Activated CD4-positive, alpha-beta T cell treated with anti-CD3 and anti-CD28 coated beads, Interleukin-2, Interleukin-4, amounts not matched to agents 100 ng/mL and 50 ng/mL, durations not matched to agents 16 hours and 8 hours (primary cell): ENCODE measurements around the gene SLIRP.
"Not testable (repeated sequence)": the region's sequence is repeated elsewhere in the genome, so short reads cannot be mapped to it uniquely, and the experiment has no call there.

ENCODE experiments used
- DNase-seq: peaks from one replicate; pipeline ENCODE4 v3.0.0-alpha.2; 2020; ENCODE audit warnings: low spot score

SLIRP gene

DNA sequence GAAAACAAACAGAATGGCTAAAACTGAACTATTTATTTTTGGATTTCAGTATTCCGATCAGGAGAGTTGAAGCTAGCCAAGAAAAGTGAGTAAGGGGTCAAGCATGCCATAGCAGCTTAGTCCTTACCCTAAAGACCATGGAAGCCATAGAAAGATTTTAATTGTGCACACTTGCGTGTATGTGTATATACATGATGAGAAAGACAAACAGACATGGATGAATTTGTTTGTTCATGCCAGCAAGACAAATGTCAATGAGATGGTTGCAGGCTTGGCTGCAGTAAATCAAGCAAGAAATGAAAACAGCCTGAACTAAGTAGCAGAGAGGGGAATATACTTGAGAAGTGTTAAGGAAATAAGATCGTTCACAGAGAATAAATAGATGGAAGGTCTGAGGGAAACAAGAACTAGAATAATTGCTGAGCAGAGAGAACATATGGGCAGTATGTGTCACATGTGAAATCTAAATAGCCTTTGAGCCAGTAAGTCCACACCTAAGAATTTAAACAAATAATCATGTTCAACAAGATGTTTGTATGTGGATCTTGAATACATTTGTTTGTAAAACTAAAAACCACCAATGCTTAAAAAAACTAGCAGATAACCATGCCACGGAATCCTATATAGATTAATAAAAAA lies 38.3 kb downstream of the SLIRP start:
- no peak for DNase-seq

DNA sequence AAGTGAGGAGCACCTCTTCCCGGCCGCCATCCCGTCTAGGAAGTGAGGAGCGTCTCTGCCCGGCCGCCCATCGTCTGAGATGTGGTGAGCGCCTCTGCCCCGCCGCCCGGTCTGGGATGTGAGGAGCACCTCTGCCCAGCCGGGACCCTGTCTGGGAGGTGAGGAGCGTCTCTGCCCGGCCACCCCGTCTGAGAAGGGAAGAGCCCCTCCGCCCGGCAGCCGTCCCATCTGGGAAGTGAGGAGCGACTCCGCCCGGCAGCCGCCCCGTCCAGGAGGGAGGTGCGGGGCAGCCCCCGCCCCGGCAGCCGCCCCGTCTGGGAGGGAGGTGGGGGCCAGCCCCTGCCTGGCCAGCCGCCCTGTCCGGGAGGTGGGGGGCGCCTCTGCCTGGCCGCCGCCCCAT lies 39.5 kb downstream of the SLIRP start:
- not testable (repeated sequence) for DNase-seq

DNA sequence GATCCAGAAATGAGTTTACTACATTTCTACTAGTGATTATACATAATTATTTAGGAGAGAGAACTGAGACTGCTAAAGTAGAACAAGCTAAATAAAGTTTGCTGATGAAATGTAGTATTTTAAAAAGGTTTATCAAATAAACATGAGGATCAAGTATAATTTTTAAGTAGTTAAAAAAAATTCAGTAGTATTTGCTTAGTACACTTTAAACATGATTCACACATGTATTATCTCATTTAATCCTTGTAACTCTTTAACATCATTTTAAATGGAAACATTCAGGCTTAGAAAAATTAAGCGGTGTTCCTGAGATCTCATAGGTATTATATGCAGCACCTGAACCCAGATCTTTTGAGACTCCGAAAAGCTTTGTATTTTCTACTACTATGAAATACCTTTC lies 44.4 kb downstream of the SLIRP start:
- DNase-seq, result no peak

DNA sequence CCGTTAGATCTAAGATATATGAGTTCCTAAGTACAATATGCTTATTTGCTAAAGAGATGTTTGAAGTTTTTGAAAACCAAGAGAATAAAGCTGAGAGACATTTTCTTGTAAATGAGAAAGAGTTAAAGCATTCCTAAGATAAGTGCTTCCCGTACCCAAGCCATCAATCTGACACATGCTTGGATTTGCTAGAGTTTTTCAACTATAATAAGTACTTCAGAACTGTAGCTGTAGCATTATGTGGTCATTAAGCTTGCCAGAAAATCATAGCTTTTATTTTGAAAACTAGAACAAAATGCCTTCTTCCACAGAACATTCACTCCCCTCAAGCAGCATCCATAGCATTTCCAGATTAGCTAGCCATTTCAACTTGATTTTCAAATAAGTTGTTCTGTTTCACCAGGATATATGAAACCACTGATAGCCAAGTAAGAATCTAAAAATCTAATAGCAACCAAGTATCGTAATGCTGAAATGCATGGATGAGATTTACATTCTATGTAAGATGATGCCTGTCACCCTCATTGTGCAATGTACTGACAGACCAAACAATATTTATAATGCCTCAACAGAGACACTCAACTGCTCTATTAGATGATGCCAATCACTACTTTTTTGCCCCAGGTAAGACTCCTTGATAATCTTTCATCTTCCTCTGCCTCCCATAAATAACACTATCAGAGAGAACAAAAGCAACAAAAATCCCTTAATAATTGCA lies 45.1 kb downstream of the SLIRP start:
- DNase-seq, result no peak

DNA sequence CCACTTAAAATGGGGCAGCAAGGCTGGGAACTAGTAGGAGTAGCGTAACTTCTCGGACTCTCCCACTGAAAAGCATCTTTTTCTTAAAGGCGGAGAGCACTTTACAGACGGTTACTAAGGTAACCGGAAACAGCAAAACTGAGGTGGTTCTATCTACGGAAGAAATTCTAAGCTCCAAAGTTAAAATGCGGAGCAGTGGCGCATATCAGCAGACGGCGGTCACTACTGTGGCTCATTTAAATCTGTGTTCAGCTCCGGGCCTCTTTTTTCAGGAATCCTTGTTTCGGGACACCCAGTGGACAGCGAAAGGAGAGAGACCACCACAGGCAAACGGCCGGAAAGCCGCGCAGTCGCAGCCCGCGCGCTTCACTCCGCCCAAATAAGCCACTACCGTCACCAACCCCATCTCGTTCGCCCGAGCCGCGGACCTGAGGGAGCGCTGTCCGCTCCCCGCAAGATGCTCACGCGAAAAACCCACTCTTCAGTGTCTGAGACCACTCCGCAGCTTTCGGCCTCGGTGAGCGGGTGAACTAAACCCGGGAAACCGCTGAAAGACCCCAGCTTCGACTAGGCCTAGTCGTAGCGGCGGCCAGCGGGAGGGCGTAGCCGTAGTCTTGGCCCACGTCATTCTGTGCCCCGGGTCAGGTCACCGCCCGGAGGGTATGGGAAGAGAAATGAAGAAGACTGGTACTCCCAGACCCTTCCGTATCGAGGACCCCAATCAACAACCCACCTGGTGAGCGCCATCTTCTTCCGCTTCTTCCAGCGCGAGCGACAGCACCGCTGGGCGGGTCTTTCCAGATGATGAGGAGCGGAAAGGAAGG lies 52.7 kb downstream of the SLIRP start, which contains the start of gene SNW1:
Gene SNW1 (minus strand): TSS at position 776 of the 824 bp plus-strand sequence. CDS start 29 bp downstream, at position 747.
- DNase-seq, result peak; percentile 95

DNA sequence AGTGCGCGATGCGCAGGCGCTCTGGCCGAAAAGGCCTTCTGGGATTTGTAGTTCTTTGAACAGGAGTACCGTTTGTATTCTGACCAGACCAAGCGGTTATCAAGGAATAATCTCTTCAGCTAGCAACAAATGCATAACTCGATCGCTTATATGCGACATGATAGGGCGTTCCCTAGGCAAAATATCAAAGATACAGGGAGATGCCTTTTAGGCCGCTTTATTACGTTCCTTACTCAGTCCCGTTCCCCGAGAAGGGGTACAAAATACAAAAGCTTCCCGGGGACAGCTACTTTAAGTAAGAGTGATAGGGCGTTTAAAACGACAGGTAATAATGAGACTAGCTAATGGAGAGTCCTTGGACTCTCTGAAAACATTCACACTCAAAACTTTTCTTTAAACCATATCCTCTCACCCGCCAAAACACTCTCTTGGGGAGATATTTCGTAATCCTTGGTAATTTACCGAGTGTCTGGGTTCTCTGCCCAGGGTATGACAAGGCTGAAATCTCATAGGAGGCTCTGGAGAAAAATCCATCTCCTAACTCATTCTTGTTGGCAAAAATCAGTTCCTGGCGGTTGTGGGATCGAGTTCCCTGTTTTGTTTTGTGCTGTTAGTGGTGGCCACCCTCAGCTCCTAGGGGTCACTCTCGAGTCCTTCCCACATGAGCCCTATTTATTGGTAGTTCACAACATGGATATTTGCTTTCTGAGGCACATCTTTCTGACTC lies 53.5 kb downstream of the SLIRP start:
- peak; percentile 11 for DNase-seq

DNA sequence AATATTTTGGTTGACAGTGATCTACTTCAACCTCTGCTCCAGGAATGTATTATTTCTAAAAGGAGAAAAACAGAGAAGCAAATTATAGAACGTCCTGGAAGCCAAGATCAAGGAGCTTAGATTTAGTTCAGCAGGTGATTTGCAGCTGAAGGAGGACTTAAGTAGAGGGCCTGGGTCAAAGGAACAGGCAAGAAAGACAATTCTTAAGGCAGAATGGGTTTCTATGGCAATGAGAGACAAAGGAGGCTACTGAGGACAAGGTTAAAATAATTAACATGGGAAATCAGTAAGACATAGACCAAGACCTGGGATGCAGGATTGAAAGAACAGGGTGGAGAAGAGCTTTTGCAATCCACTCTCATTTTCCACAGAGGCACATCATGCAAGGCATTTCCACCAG lies 55.4 kb downstream of the SLIRP start:
- DNase-seq, result no peak

DNA sequence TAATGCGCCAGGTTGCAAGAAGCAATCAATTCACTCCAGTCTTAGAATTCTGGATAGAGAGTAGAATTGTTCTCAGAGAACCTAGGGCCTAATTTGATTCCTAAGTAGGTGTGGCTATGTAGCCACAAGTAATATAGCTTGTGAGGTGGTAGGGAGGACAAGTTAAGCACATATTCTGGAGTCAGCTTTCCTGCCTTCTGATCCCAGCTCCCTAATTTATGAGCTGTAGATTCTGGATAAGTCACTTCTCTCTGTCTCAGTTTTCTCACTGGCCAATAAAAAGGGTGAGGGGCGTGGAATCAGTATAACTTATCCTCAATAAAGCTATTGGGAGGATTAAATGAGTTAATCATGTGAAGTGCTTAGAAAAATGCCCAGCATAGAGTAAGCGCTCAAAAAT lies 56.1 kb downstream of the SLIRP start:
- no peak for DNase-seq
